HG03135 (cell line): ENCODE measurements around the gene RGS14.
"Not testable (repeated sequence)": the region's sequence is repeated elsewhere in the genome, so short reads cannot be mapped to it uniquely, and the experiment has no call there.

ENCODE experiments used
- ATAC-seq: cut with Tn5 transposase; IDR thresholded peaks from one replicate; pipeline ENCODE4 v1.9.1; 2021; ENCODE audit warnings: mild to moderate bottlenecking, moderate library complexity; ENCODE audit not compliant: unreplicated experiment

Gene RGS14

GRCh38 chr5:177363565-177363964 is 5.8 kb downstream of the RGS14 start:
- ATAC-seq, result no peak

- ATAC-seq, result no peak
Observed at GRCh38 chr5:177364159-177364962, 6.6 kb downstream of the RGS14 start.

- no peak for ATAC-seq
Observed at GRCh38 chr5:177365845-177366527, 8.3 kb downstream of the RGS14 start.

- no peak for ATAC-seq
Observed at GRCh38 chr5:177366528-177367322, 9.0 kb downstream of the RGS14 start.

- ATAC-seq, result no peak
Observed at GRCh38 chr5:177367323-177367848, 9.7 kb downstream of the RGS14 start.

- ATAC-seq, result no peak
Observed at GRCh38 chr5:177367981-177368868, 10.5 kb downstream of the RGS14 start.

GRCh38 chr5:177368869-177369644 is 11.3 kb downstream of the RGS14 start:
- no peak for ATAC-seq

GRCh38 chr5:177369645-177370440 is 12.1 kb downstream of the RGS14 start:
- ATAC-seq, result no peak

GRCh38 chr5:177370488-177371119 is 12.9 kb downstream of the RGS14 start:
- no peak for ATAC-seq

GRCh38 chr5:177371120-177372033 is 13.7 kb downstream of the RGS14 start:
- no peak for ATAC-seq

- ATAC-seq, result no peak
Observed at GRCh38 chr5:177372034-177372896, 14.5 kb downstream of the RGS14 start.

GRCh38 chr5:177372910-177373309 is 15.2 kb downstream of the RGS14 start:
- no peak for ATAC-seq

- no peak for ATAC-seq
Observed at GRCh38 chr5:177373806-177374205, 16.1 kb downstream of the RGS14 start.

- ATAC-seq, result no peak
Observed at GRCh38 chr5:177374211-177374610, 16.5 kb downstream of the RGS14 start.

- not testable (repeated sequence) for ATAC-seq
Observed at GRCh38 chr5:177375516-177375915, 17.8 kb downstream of the RGS14 start.

- ATAC-seq, result no peak
Observed at GRCh38 chr5:177376107-177376506, 18.4 kb downstream of the RGS14 start.
